GM18870 (cell line): ENCODE measurements around the gene LBX1.

Source experiments
- ATAC-seq: cut with Tn5 transposase; IDR thresholded peaks from one replicate; pipeline ENCODE4 v1.9.1; 2021; ENCODE audit warnings: moderate library complexity; ENCODE audit not compliant: unreplicated experiment

LBX1 gene

GRCh38 chr10:101226491-101227428, 2.5 kb downstream of the LBX1 start:
- ATAC-seq: no peak

- ATAC-seq: no peak
Measured at GRCh38 chr10:101225846-101226421, 3.3 kb downstream of the LBX1 start.

DNA sequence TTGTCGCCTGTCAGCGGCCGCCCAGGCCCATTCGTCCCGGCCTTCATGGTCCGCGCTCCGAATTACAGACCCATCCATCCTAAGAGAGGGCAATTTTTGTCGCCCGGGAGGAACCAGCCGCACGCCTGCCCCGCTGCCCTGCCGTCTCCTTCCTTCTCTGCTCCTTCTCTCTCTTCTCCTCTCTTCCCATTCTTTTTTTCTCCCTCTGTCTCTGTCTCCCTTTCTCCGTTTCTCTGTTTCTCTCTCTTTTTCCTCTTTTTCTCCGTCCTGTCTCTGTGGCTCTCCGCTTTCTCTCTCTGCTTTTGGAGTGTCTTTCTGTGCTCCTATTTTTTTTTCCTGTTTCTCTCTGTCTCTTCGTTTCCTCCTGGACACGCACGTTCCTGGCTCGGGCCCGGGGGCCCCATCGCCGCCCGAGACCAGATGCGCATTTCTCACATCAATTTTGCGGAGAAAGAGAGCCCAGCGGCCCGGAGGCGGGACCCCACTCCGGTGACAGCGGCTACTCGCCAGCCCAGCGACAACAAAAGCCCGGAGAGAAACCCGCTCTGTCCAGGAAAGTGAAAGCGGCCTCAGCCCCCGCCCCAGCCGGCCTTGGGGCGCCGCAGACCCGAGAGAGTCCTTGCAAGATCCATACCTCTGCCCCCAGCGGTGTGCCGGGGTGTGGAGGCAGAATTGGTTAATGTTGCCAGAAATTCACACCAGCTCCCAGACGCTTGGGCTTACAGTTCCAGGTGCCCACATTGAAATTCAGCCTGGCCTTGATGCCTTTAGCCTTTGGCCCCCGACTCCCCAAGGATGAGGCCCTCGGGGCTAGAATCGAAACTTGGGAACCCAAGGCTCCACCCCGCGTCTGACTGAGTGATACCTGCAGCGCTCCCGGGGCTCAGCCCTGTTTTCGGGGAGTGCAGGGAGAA, 4.1 kb downstream of the LBX1 start:
- ATAC-seq: no peak

DNA sequence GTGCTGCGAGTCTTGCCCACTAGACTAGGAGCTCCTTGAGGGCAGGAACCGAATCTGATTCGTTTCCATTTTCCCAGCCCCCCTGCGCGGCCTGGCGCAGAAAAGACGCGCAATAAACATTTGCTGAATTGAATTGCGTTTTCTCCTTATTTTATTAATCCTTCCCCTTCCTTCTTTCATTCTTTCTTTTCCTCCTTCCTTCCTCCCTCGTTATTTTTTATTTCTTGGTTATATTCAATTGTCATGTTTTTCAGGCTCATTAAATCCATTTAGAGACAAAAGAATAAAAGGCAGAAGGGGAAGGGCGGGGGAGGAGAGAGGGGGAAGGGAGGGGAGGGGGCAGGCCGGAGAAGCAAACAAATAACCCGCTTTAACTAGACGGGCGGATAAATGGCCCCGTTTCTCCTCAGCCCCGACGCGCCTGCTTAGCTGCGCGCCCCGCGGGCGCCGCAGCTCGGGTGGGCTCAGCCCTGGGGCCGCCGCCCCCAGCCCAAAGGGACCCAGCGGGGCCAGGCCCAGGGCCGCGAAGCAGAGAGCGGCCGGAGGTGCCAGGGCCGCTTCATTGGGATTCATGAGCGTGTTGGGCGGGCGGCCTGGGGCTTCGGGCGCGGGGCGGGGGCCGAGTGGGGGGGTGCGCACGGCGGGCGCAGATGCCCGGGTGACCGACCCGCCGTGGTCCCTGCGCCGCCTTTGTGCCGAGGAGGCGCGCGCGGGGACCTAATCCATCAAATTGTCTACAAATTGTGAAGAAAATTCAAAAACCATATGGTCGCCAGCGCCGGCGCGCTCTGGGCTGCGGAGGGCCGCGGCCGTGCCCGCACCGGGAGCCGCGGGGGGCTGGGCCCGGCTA, 5.0 kb downstream of the LBX1 start:
- ATAC-seq: no peak

GRCh38 chr10:101223274-101224059, 5.8 kb downstream of the LBX1 start:
- ATAC-seq: no peak

DNA sequence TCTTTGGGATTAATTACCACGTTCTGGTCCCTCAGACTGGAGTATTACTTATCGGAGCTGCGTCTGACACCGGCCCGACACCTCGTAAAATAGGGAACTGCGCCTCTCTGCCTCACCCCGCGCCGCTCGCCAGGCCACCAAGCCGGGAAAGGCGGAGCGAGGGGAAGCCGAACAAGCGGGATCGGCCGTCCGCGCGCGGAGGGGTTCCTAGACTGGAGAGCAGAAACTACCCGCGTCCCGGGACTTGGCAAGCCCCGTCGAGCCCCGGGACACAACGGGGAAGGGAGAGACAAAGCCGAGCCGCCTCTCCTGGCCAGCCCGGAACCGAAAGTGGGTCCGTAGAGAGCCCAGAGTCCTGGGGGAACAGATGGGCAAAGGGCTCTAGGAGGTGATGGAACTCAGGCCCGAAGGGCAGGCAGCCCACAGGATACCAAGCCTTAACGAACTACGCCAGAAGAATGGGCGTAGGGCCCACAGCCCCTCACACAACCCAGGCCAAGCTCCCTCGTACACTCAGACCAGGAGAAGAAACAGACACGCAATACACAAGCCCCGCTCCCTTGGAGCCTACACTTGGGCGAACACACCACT, 6.5 kb downstream of the LBX1 start:
- ATAC-seq: no peak

GRCh38 chr10:101221963-101222531, 7.2 kb downstream of the LBX1 start:
- ATAC-seq: no peak

GRCh38 chr10:101221549-101221948, 7.7 kb downstream of the LBX1 start:
- no peak for ATAC-seq

DNA sequence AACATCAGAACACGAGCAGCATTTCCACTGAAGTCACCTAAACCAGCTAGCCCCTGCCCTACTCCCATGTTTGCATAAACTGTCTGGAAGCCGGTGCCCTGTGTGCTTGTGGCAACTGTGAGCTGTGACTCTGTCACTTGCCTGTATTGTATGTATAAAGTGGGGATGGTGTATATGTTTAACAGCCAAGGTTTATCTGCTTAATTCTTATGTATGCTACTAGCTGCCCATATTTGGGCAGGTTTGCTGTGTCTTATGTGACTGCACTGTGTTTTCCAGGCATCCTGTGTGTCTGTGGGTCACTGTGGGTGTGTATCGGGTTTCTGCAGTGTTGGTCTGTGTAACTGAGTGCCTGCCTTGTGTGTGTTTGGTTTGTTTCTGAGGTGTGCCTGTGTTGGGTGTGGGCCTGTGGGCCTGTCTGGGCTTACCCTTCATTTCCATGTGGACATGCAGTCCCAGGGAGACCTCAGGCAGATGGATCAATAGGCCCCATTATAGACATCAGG, 9.3 kb downstream of the LBX1 start:
- no peak for ATAC-seq

DNA sequence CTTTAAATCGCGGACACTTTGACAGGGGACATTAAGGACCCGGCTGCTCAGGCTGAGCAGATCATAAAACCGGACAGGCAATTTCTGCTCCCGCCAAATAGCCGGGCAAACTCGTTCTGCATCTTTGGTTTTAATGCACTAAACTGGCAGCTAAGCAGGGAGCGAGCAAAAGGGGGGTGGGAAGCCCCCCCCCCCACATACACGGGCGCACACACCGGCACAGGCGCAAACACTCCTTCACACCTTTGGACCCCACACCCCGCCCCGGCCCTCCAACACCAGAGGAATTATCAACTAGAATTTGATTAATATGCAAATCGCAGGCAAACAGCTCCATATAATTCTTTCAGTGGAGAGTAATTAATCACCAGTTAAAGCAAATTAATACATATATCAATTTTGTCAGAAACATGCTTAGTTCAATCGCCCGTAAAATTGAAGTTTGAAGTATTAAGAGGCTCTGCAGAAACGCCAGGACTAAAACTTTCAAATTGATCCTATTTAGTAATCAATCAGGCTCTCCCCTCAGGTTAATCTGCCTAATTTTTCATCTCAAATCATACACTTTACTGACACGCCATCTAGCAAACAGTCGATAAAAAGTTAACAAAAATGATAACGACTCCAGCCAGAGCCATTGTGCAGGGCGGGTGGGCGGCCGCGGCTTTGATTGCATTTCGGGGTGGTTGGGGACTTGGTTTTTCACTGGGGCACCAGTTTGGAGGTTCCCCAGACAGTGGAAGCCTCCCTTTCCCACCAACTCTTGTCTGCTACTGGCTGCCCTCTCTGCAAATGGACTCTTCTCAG, 9.9 kb downstream of the LBX1 start:
- ATAC-seq: no peak

DNA sequence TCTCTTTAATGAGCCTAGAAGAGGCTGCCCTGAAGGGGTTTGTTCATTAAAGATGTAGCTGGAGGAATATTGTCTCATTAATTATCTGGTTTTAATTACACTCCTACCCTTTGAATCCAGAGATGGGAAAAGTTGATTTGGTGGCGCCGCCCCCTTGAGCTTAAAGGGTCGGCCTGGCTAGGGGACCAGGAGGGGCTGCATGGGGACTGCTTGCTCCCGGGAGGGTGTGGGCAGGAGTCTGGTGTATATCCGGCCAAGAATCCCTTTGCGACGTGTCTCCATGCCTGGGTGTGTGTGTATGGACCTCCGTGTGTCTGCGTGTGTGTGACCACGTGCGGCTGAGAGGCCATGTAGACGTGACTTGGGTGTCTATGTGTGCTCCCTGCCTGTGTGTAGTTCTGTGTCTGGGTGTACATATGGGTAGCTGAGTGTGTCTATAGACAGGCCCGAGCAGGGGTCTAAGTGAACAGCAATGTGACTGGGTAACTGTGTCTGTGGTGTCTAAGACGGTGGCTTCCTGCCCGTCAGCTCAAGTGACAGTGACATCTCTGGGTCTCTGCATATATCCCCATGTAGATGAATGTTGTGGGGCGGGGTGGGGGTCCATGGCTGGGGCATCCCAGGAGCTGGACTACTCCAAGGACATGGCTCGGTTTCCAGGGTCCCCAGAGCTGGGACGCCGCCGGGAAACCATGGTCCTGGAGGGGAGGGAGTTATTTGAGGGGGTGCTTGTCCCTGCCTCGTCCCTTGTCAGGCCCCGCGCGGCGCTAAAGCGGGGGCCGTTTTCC, 10.7 kb downstream of the LBX1 start:
- no peak for ATAC-seq

- ATAC-seq: no peak
Measured at GRCh38 chr10:101217450-101218281, 11.6 kb downstream of the LBX1 start.

- ATAC-seq: no peak
Measured at GRCh38 chr10:101217044-101217425, 12.2 kb downstream of the LBX1 start.

- no peak for ATAC-seq
Measured at GRCh38 chr10:101216207-101217043, 12.8 kb downstream of the LBX1 start.

DNA sequence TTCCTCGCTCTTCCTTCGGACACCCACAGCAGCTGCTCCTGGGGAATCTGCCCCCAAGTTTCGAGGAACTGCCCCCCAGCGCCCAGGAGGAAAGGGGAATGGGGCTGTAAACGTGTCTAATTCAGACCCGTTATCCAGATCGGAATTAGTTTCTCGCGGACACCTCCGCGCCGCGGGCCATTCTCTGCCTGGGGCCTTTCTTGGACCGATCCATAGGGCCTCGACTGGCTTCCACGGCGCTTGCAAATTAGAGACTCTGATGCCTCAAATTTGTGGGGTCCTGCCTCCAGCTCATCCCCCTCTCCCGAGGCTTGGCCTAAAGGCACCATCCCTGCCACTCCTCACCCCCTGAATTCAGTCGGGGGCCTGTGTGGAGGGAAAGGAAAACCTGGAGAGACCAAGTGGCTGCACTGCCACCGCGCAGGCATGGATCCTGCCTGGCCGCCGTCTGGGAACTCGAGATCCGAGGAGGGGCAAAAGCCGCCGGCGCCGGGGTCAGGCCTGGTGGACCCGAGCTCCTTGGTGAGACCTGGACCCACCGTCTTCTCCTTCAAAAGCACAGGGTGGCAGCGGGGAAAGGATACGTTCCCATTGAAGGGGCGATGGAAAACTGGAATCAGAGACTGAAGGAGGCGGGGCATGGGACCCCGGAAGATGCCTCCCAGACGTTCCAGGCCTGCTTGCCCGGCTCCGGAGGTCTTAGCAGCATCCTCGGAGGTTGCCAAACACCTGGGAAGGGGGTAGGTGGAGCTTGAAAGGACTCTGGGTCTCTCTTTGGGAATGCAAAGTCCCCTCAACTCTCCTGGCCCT, 13.7 kb downstream of the LBX1 start:
- ATAC-seq: no peak
